B cell (primary cell): Measurements from ENCODE around the gene GRM8. TPM values are rescaled to one million over a fixed set of nuclear protein-coding genes. Genes with fewer than 3 reads are reported as not detected.

Experiments used
- ATAC-seq: fragments of 200-7000 bp; cut with Tn5 transposase; one replicate; pipeline ENCODE4 v1.10.0; 2021; ENCODE audit warnings: low read depth, mild to moderate bottlenecking, moderate number of reproducible peaks, moderate library complexity
- CTCF ChIA-PET: fragments of 350-600 bp; sonication (Branson Sonifier 250); formaldehyde crosslinking; loops from one replicate; lab custom pipeline; 2021; ENCODE audit warnings: antibody characterized with exemption, inconsistent platforms; lab: Charles Lee
- POLR2A ChIA-PET: fragments of 350-600 bp; sonication (Branson Sonifier 250); formaldehyde crosslinking; loops from one replicate; lab custom pipeline; 2021; ENCODE audit warnings: antibody characterized with exemption; lab: Charles Lee
- DNase-seq: peaks from one replicate; pipeline ENCODE4 v3.0.0; 2013
- H2AFZ ChIP-seq: 2 replicates; pipeline ENCODE4 v1.6.1; 2012; ENCODE audit warnings: mild to moderate bottlenecking, low read depth, low read length; ENCODE audit not compliant: insufficient read depth, poor library complexity, severe bottlenecking
- H3K27ac ChIP-seq, 2 donors: 1 replicate in 1 of 2; 2 replicates in 1 of 2; pipeline ENCODE4 v1.5.1; 2012 to 2013; ENCODE audit warnings: low read length in 2 of 2, mild to moderate bottlenecking in 2 of 2, moderate library complexity in 1 of 2
- H3K27me3 ChIP-seq, 4 experiments: fragments of 200-600 bp in 1 of 4; sonication (generic) in 1 of 4; replicated peaks in 1 of 4; 1 replicate in 2 of 4; 2 replicates in 2 of 4; pipeline versions ENCODE4 v1.6.1 to v1.7.0; 2013 to 2016; ENCODE audit warnings: low read length in 3 of 4, mild to moderate bottlenecking in 2 of 4, mixed read lengths in 1 of 4, moderate library complexity in 1 of 4; ENCODE audit not compliant: insufficient read depth in 4 of 4, control insufficient read depth in 3 of 4; ENCODE audit errors: control extremely low read depth in 1 of 4
- H3K36me3 ChIP-seq, 2 experiments: replicated peaks in 1 of 2; 1 replicate in 1 of 2; 2 replicates in 1 of 2; pipeline versions ENCODE4 v1.6.1 to v1.7.1; 2013; ENCODE audit warnings: low read length in 1 of 2; ENCODE audit not compliant: insufficient read depth in 2 of 2, control insufficient read depth in 1 of 2; ENCODE audit errors: control extremely low read depth in 1 of 2, extremely low read depth in 1 of 2
- H3K4me1 ChIP-seq, 2 donors: fragments of 200-600 bp in 1 of 2; sonication (generic) in 1 of 2; 1 replicate in 1 of 2; 2 replicates in 1 of 2; pipeline versions ENCODE4 v1.5.1 to v1.6.1; 2013 to 2017; ENCODE audit warnings: low read length in 2 of 2; ENCODE audit not compliant: control insufficient read depth in 2 of 2, insufficient read depth in 2 of 2
- H3K4me2 ChIP-seq: replicated peaks from 2 replicates; pipeline ENCODE3; 2012; ENCODE audit warnings: mild to moderate bottlenecking, low read depth, low read length; ENCODE audit not compliant: poor library complexity, severe bottlenecking
- H3K4me3 ChIP-seq, 5 experiments: fragments of 200-600 bp in 1 of 5; sonication (generic) in 1 of 5; 1 replicate in 3 of 5; 2 replicates in 2 of 5; pipeline versions ENCODE4 v1.5.1 to v1.7.0; 2011 to 2016; ENCODE audit warnings: low read length in 4 of 5, mild to moderate bottlenecking in 4 of 5, low read depth in 2 of 5, control low read depth in 1 of 5, moderate library complexity in 1 of 5; ENCODE audit not compliant: insufficient read depth in 1 of 5; ENCODE audit errors: control extremely low read depth in 1 of 5, extremely low read depth in 1 of 5
- H3K79me2 ChIP-seq: fragments of 200-600 bp; sonication (generic); one replicate; pipeline ENCODE4 v1.6.0; 2016; ENCODE audit warnings: low read length; ENCODE audit not compliant: control insufficient read depth, insufficient read depth
- H3K9ac ChIP-seq: fragments of 200-600 bp; sonication (generic); 2 replicates; pipeline ENCODE4 v1.6.1; 2017; ENCODE audit warnings: mild to moderate bottlenecking, low read length, moderate library complexity
- H3K9me3 ChIP-seq, 3 donors: one replicate each; pipeline versions ENCODE4 v1.6.1 to v1.7.1; 2013; ENCODE audit warnings: low read length in 2 of 3; ENCODE audit not compliant: control insufficient read depth in 2 of 3, insufficient read depth in 1 of 3; ENCODE audit errors: control extremely low read depth in 1 of 3
- H4K20me1 ChIP-seq: 2 replicates; pipeline ENCODE4 v1.6.0; 2012; ENCODE audit warnings: mild to moderate bottlenecking, low read length; ENCODE audit not compliant: insufficient read depth, control insufficient read depth, poor library complexity, severe bottlenecking
- H3K27ac Mint-ChIP-seq: one replicate; pipeline ENCODE4 v1.8.0; 2021; ENCODE audit warnings: mixed read lengths
- H3K27me3 Mint-ChIP-seq: one replicate; pipeline ENCODE4 v1.8.0; 2021; ENCODE audit warnings: mixed read lengths
- H3K4me1 Mint-ChIP-seq: one replicate; pipeline ENCODE4 v1.8.0; 2021; ENCODE audit warnings: mixed read lengths
- H3K4me3 Mint-ChIP-seq: one replicate; pipeline ENCODE4 v1.8.0; 2021; ENCODE audit warnings: mixed read lengths
- H3K9me3 Mint-ChIP-seq: one replicate; pipeline ENCODE4 v1.8.0; 2022; ENCODE audit warnings: mixed read lengths; ENCODE audit not compliant: insufficient read depth
- EZH2 ChIP-seq: IDR thresholded peaks from 2 replicates; pipeline ENCODE4 v1.6.1; 2012; ENCODE audit warnings: borderline replicate concordance, low read depth, mild to moderate bottlenecking, moderate library complexity, low read length; ENCODE audit not compliant: insufficient read depth, poor library complexity, severe bottlenecking
- WGBS: methylation state at CpG from one replicate; pipeline ENCODE4 v1.1.5; 2013; ENCODE audit warnings: missing lambda C conversion rate; ENCODE audit not compliant: insufficient coverage; 5-methylcytosine and 5-hydroxymethylcytosine counted together
- intact Hi-C: fragments of 100-400 bp; cut with micrococcal nuclease; formaldehyde crosslinking; loops from one replicate; pipeline ENCODE4 v1.10.0; 2022
- polyA plus RNA-seq: library from polyadenylated mRNA; depleted of rRNA; stranded (reverse); fragments of >200 nt; gene quantifications from 2 replicates; pipeline ENCODE4 v1.2.3, GENCODE V29; 2012
- total RNA-seq, 2 donors: library from RNA; stranded (reverse); fragments of 120-200 nt in 1 of 2; gene quantifications; 1 replicate in 1 of 2; 2 replicates in 1 of 2; pipeline versions ENCODE4 v1.2.3 to v1.2.4, GENCODE V29; 2013 to 2022
- TF ChIP-seq, protein P1 (sequence below): fragments of 200-600 bp; IDR thresholded peaks from one replicate; pipeline ENCODE4 v1.8.0; 2022; ENCODE audit warnings: antibody characterized with exemption, mild to moderate bottlenecking

Gene GRM8
- total and polyA plus RNA-seq, 2 donors (not counting 1 experiment from before 2014, with no cell fraction given), result not detected

DNA sequence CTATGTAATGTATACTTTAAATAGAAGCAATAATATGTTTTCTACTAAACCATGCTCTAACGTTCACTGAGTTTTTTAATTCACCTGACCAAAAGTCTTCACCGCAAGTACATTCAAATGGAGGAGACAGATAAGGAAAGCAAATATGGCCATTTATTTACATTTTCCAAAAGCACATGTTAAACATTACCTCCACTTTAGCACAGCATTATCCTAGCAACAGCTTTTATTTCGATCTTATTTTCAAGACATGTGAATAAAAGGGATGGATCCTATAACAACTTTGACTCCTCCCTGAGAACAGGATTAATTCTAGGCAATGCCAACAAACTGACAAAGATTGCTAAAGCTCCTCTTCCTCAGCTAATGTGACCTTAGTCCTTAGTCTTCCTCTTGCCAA is 11.5 kb upstream of the GRM8 start:
- H3K9ac ChIP-seq, result no peak overlapping the region
- Mint-ChIP-seq H3K9me3 (peaks cover 2% of the 10 kb centered on the region), H3K27ac (no peak overlapping the region), H3K27me3 (peaks cover 48% of the 10 kb centered on the region), H3K4me1 (no peaks in the 10 kb centered on the region), H3K4me3 (no peak overlapping the region)
- H4K20me1 ChIP-seq, result no peaks in the 10 kb centered on the region
- DNase-seq (no peak), ATAC-seq (no peak)
- intact Hi-C loops, result no loop called here
- H2AFZ ChIP-seq, result no peak overlapping the region
- H3K27ac ChIP-seq, result no peak overlapping the region
- H3K4me1 ChIP-seq, result no peaks in the 10 kb centered on the region
- peaks cover 0 to 1% (median 0%) of the 10 kb centered on the region in 3 donors for H3K9me3 ChIP-seq
- no peaks in the 10 kb centered on the region for H3K36me3 ChIP-seq
- no CpG with 5 or more reads among the region's 3 CpGs for WGBS
- TF ChIP-seq, protein P1, sequence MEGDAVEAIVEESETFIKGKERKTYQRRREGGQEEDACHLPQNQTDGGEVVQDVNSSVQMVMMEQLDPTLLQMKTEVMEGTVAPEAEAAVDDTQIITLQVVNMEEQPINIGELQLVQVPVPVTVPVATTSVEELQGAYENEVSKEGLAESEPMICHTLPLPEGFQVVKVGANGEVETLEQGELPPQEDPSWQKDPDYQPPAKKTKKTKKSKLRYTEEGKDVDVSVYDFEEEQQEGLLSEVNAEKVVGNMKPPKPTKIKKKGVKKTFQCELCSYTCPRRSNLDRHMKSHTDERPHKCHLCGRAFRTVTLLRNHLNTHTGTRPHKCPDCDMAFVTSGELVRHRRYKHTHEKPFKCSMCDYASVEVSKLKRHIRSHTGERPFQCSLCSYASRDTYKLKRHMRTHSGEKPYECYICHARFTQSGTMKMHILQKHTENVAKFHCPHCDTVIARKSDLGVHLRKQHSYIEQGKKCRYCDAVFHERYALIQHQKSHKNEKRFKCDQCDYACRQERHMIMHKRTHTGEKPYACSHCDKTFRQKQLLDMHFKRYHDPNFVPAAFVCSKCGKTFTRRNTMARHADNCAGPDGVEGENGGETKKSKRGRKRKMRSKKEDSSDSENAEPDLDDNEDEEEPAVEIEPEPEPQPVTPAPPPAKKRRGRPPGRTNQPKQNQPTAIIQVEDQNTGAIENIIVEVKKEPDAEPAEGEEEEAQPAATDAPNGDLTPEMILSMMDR, result no peak
- TF ChIP-seq EZH2, result no peak
- ChIA-PET POLR2A (no interaction called here), CTCF (no interaction called here)
- H3K4me2 ChIP-seq, result no peak overlapping the region
- H3K4me3 ChIP-seq, result no peak overlapping the region
- H3K79me2 ChIP-seq, result no peaks in the 10 kb centered on the region
- peaks cover 0 to 26% (median 15%) of the 10 kb centered on the region in 4 experiments for H3K27me3 ChIP-seq

DNA sequence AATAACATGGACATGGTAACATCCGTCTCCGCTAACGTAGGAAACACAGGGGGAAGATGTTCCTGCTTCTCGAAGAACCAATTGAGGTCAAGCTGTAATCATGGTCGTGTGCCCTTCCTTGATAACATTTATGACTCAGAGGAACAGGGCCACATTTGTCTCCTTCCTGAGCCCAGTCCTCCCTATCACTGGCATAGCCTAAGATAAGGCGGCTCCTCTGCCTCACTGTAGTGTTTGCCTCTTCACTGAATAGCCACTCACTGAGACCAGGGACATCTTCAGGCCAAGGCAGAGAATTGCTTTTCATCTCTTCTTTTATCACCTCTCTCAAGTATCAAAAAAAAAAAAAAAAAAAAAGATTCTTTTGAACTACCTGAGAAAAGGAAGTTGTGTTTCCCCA is 5.4 kb upstream of the GRM8 start:
- CTCF ChIA-PET, result no interaction called here

More for the DNA sequence above, 5.4 kb upstream of the GRM8 start:
- H3K9ac ChIP-seq, result no peak overlapping the region
- H3K4me1 Mint-ChIP-seq, result peaks cover 3% of the 10 kb centered on the region
- H3K9me3 ChIP-seq, result peaks cover 0 to 5% (median 0%) of the 10 kb centered on the region in 3 donors
- TF ChIP-seq, protein P1, result no peak
- TF ChIP-seq EZH2, result no peak
- H3K27me3 Mint-ChIP-seq, result peaks cover 67% of the 10 kb centered on the region
- H3K4me2 ChIP-seq, result no peak overlapping the region
- no peaks in the 10 kb centered on the region for H4K20me1 ChIP-seq
- H3K4me3 ChIP-seq, result no peak overlapping the region
- no peak overlapping the region for H3K27ac ChIP-seq
- H3K27me3 ChIP-seq, result peaks cover 2 to 50% (median 34%) of the 10 kb centered on the region in 4 experiments
- peaks cover 0 to 4% of the 10 kb centered on the region in 2 donors for H3K4me1 ChIP-seq
- no peaks in the 10 kb centered on the region for H3K79me2 ChIP-seq
- DNase-seq, result no peak
- H2AFZ ChIP-seq, result no peak overlapping the region
- WGBS, result 53% methylated on average over 3 of the region's 6 CpGs
- no peak overlapping the region for H3K4me3 Mint-ChIP-seq
- peaks cover 2% of the 10 kb centered on the region for H3K9me3 Mint-ChIP-seq
- no peak for ATAC-seq
- intact Hi-C loops, result loop anchor here (10.0 kb wide), 1 partner anchor 453 kb away; no protein-coding TSS in a partner anchor
- H3K36me3 ChIP-seq, result no peaks in the 10 kb centered on the region
- H3K27ac Mint-ChIP-seq, result no peak overlapping the region
- POLR2A ChIA-PET, result no interaction called here
